Naive B cell (primary cell): ENCODE data around the gene ARID4B. TPM values are rescaled to one million over a fixed set of nuclear protein-coding genes. Genes with fewer than 3 reads are reported as not detected.
"Not testable (repeated sequence)": the region's sequence is repeated elsewhere in the genome, so short reads cannot be mapped to it uniquely, and the experiment has no call there.

Experiments used
- ATAC-seq, 2 donors: fragments of 150-1000 bp; cut with Tn5 transposase; 2 replicates each; pipeline ENCODE4 v1.10.0; 2021; ENCODE audit warnings: low read depth in 2 of 2, mild to moderate bottlenecking in 2 of 2, moderate library complexity in 2 of 2
- DNase-seq: peaks from one replicate; pipeline ENCODE4 v3.0.0; 2022
- H3K27ac Mint-ChIP-seq, 6 donors: one replicate each; pipeline ENCODE4 v1.8.0; 2020 to 2022; ENCODE audit warnings: mild to moderate bottlenecking in 6 of 6, mixed read lengths in 6 of 6, moderate library complexity in 5 of 6, inconsistent platforms in 2 of 6
- H3K27me3 Mint-ChIP-seq, 3 donors: one replicate each; pipeline ENCODE4 v1.8.0; 2021 to 2022; ENCODE audit warnings: mixed read lengths in 3 of 3, mild to moderate bottlenecking in 1 of 3
- H3K36me3 Mint-ChIP-seq, 2 donors: one replicate each; pipeline ENCODE4 v1.8.0; 2020 to 2022; ENCODE audit warnings: mixed read lengths in 2 of 2, inconsistent platforms in 1 of 2, mild to moderate bottlenecking in 1 of 2
- H3K4me1 Mint-ChIP-seq, 3 donors: one replicate each; pipeline ENCODE4 v1.8.0; 2020 to 2022; ENCODE audit warnings: mixed read lengths in 3 of 3, inconsistent platforms in 1 of 3, mild to moderate bottlenecking in 1 of 3, moderate library complexity in 1 of 3
- H3K4me3 Mint-ChIP-seq, 8 donors: one replicate each; pipeline ENCODE4 v1.8.0; 2020 to 2022; ENCODE audit warnings: mild to moderate bottlenecking in 8 of 8, mixed read lengths in 8 of 8, moderate library complexity in 8 of 8, inconsistent platforms in 2 of 8
- H3K9me3 Mint-ChIP-seq, 7 donors: one replicate each; pipeline ENCODE4 v1.8.0; 2020 to 2022; ENCODE audit warnings: mixed read lengths in 7 of 7, mild to moderate bottlenecking in 5 of 7, inconsistent platforms in 2 of 7, moderate library complexity in 1 of 7
- polyA plus RNA-seq, 6 donors: library from polyadenylated mRNA; unstranded; fragments of 300-500 nt; fragmentation: Illumina TruSeq; gene quantifications; one replicate each; pipeline ENCODE4 v1.2.3, GENCODE V29; 2021; ENCODE audit warnings: low read depth in 6 of 6

The ARID4B gene
- 100 to 1,000 TPM in 1 of 6 donors, 10 to 100 TPM in 5; 22.5 to 100 (median 59.7) TPM for polyA plus RNA-seq

GRCh38 chr1:235327559-235328270, at the start of gene ARID4B:
TSS of gene ARID4B (minus strand) at chr1:235328179. CDS start at chr1:235326919, 1,260 bp downstream.
- Mint-ChIP-seq H3K27ac (peak within 1 kb of the TSS in 5 of 6 donors; percentile 98 to 100 (median 99)), H3K4me1 (peaks cover 17 to 42% (median 38%) of the 10 kb centered on the region in 3 donors), H3K4me3 (peak within 1 kb of the TSS in 6 of 8 donors; percentile 96 to 100 (median 100)), H3K36me3 (peaks cover under 1 to 11% of the 10 kb centered on the region in 2 donors), H3K9me3 (no peaks in the 10 kb centered on the region), H3K27me3 (no peaks in the 10 kb centered on the region)
- ATAC-seq (no peak), DNase-seq (no peak)

- no peak for ATAC-seq
- Mint-ChIP-seq H3K27ac (peak overlapping the region in 1 of 6 donors; percentile 53), H3K27me3 (no peaks in the 10 kb centered on the region), H3K4me1 (peaks cover 0 to 14% (median 5%) of the 10 kb centered on the region in 3 donors), H3K4me3 (no peak overlapping the region), H3K9me3 (peaks cover 0 to 1% (median 0%) of the 10 kb centered on the region in 7 donors), H3K36me3 (peaks cover 3 to 8% of the 10 kb centered on the region in 2 donors)
- no peak for DNase-seq
Measured at GRCh38 chr1:235375919-235376605, 48.1 kb upstream of the ARID4B start.

- no peaks in the 10 kb centered on the region for H3K27me3 Mint-ChIP-seq
- no peaks in the 10 kb centered on the region for H3K9me3 Mint-ChIP-seq
- ATAC-seq (no peak), DNase-seq (no peak)
- peaks cover 18 to 40% (median 24%) of the 10 kb centered on the region in 3 donors for H3K4me1 Mint-ChIP-seq
- peak overlapping the region in 5 of 8 donors; percentile 1 to 82 (median 13) for H3K4me3 Mint-ChIP-seq
- peak overlapping the region in 1 of 6 donors; percentile 29 for H3K27ac Mint-ChIP-seq
- H3K36me3 Mint-ChIP-seq, result no peaks in the 10 kb centered on the region
Measured at GRCh38 chr1:235369802-235370201, 41.8 kb upstream of the ARID4B start.

GRCh38 chr1:235368428-235368827, 40.4 kb upstream of the ARID4B start:
- DNase-seq (no peak), ATAC-seq (no peak)
- H3K4me3 Mint-ChIP-seq, result peak overlapping the region; percentile 92 to 99 (median 99)
- no peaks in the 10 kb centered on the region for H3K27me3 Mint-ChIP-seq
- no peaks in the 10 kb centered on the region for H3K9me3 Mint-ChIP-seq
- H3K36me3 Mint-ChIP-seq, result no peaks in the 10 kb centered on the region
- H3K4me1 Mint-ChIP-seq, result peaks cover 18 to 40% (median 24%) of the 10 kb centered on the region in 3 donors
- peak overlapping the region in 3 of 6 donors; percentile 5 to 33 (median 26) for H3K27ac Mint-ChIP-seq

GRCh38 chr1:235367000-235367908, 39.3 kb upstream of the ARID4B start, which contains the start of gene TBCE:
TSS of gene TBCE (plus strand) at chr1:235367427. CDS start at chr1:235380050, 12,623 bp downstream.
- H3K27me3 Mint-ChIP-seq, result no peaks in the 10 kb centered on the region
- no peaks in the 10 kb centered on the region for H3K9me3 Mint-ChIP-seq
- ATAC-seq (peak; percentile 99 to 100), DNase-seq (peak; percentile 72)
- peak within 1 kb of the TSS; percentile 92 to 99 (median 99) for H3K4me3 Mint-ChIP-seq
- peak within 1 kb of the TSS; percentile 86 to 98 (median 97) for H3K27ac Mint-ChIP-seq
- peaks cover 18 to 40% (median 20%) of the 10 kb centered on the region in 3 donors for H3K4me1 Mint-ChIP-seq
- no peaks in the 10 kb centered on the region for H3K36me3 Mint-ChIP-seq

GRCh38 chr1:235366286-235366685, 38.3 kb upstream of the ARID4B start:
- no peak for DNase-seq
- peak overlapping the region in 4 of 6 donors; percentile 22 to 86 (median 72) for H3K27ac Mint-ChIP-seq
- peaks cover 18 to 36% (median 19%) of the 10 kb centered on the region in 3 donors for H3K4me1 Mint-ChIP-seq

GRCh38 chr1:235364189-235364588, 36.2 kb upstream of the ARID4B start:
- not testable (repeated sequence) for H3K27ac Mint-ChIP-seq, ATAC-seq, DNase-seq, H3K27me3 Mint-ChIP-seq, H3K4me3 Mint-ChIP-seq, H3K9me3 Mint-ChIP-seq, H3K36me3 Mint-ChIP-seq
- peaks cover 13 to 29% (median 19%) of the 10 kb centered on the region in 3 donors for H3K4me1 Mint-ChIP-seq

More at GRCh38 chr1:235366286-235366685, 38.3 kb upstream of the ARID4B start:
- H3K4me3 Mint-ChIP-seq, result peak overlapping the region; percentile 92 to 99 (median 99)
- no peaks in the 10 kb centered on the region for H3K27me3 Mint-ChIP-seq
- H3K9me3 Mint-ChIP-seq, result no peaks in the 10 kb centered on the region
- H3K36me3 Mint-ChIP-seq, result no peaks in the 10 kb centered on the region
- no peak for ATAC-seq

GRCh38 chr1:235358899-235359298, 30.9 kb upstream of the ARID4B start:
- Mint-ChIP-seq H3K9me3 (no peaks in the 10 kb centered on the region), H3K27me3 (peaks cover 0 to 7% (median 0%) of the 10 kb centered on the region in 3 donors), H3K27ac (no peak overlapping the region), H3K36me3 (no peaks in the 10 kb centered on the region), H3K4me3 (no peak overlapping the region), H3K4me1 (peaks cover 0 to 15% (median 0%) of the 10 kb centered on the region in 3 donors)
- ATAC-seq (no peak), DNase-seq (no peak)

- DNase-seq, result no peak
- Mint-ChIP-seq H3K27ac (no peak overlapping the region), H3K4me1 (peaks cover 0 to 15% (median 0%) of the 10 kb centered on the region in 3 donors), H3K4me3 (no peak overlapping the region), H3K36me3 (no peaks in the 10 kb centered on the region), H3K9me3 (no peaks in the 10 kb centered on the region), H3K27me3 (peaks cover 0 to 7% (median 0%) of the 10 kb centered on the region in 3 donors)
- no peak for ATAC-seq
Measured at GRCh38 chr1:235357485-235358373, 29.8 kb upstream of the ARID4B start.

- Mint-ChIP-seq H3K9me3 (no peaks in the 10 kb centered on the region), H3K27ac (no peak overlapping the region), H3K4me3 (no peak overlapping the region), H3K4me1 (peaks cover 0 to 8% (median 0%) of the 10 kb centered on the region in 3 donors), H3K36me3 (no peaks in the 10 kb centered on the region), H3K27me3 (no peaks in the 10 kb centered on the region)
- no peak for ATAC-seq
- DNase-seq, result no peak
Measured at GRCh38 chr1:235351898-235352297, 23.9 kb upstream of the ARID4B start.

GRCh38 chr1:235351441-235351840, 23.5 kb upstream of the ARID4B start:
- H3K27ac Mint-ChIP-seq, result no peak overlapping the region
- no peaks in the 10 kb centered on the region for H3K9me3 Mint-ChIP-seq
- no peaks in the 10 kb centered on the region for H3K36me3 Mint-ChIP-seq
- H3K4me1 Mint-ChIP-seq, result peaks cover 0 to 6% (median 0%) of the 10 kb centered on the region in 3 donors
- DNase-seq (no peak), ATAC-seq (no peak)
- no peaks in the 10 kb centered on the region for H3K27me3 Mint-ChIP-seq
- no peak overlapping the region for H3K4me3 Mint-ChIP-seq

GRCh38 chr1:235343726-235344125, 15.7 kb upstream of the ARID4B start:
- peak overlapping the region in 1 of 6 donors; percentile 36 for H3K27ac Mint-ChIP-seq

More at GRCh38 chr1:235343726-235344125, 15.7 kb upstream of the ARID4B start:
- ATAC-seq (no peak), DNase-seq (no peak)
- H3K27me3 Mint-ChIP-seq, result no peaks in the 10 kb centered on the region
- H3K9me3 Mint-ChIP-seq, result no peaks in the 10 kb centered on the region
- no peak overlapping the region for H3K4me3 Mint-ChIP-seq
- H3K4me1 Mint-ChIP-seq, result peaks cover 0 to 7% (median 5%) of the 10 kb centered on the region in 3 donors
- H3K36me3 Mint-ChIP-seq, result peaks cover 10 to 25% of the 10 kb centered on the region in 2 donors
